HEK293 (cell line): Measurements from ENCODE around the gene SPOCK1.

ENCODE experiments used
- ZNF423 ChIP-seq: fragments of 450-650 bp; formaldehyde crosslinking; IDR thresholded peaks from 2 replicates; pipeline ENCODE4 v1.5.1; 2016; ENCODE audit warnings: missing biosample characterization, missing genetic modification characterization
- TF ChIP-seq, protein P1 (sequence below): fragments of 450-650 bp; formaldehyde crosslinking; IDR thresholded peaks from 2 replicates; pipeline ENCODE4 v1.5.1; 2016; ENCODE audit warnings: missing biosample characterization, missing genetic modification characterization
- TF ChIP-seq, protein P2 (sequence below): fragments of 450-650 bp; formaldehyde crosslinking; IDR thresholded peaks from 2 replicates; pipeline ENCODE4 v1.5.1; 2016; ENCODE audit warnings: missing biosample characterization, missing genetic modification characterization
- TF ChIP-seq, protein P3 (sequence below): fragments of 450-650 bp; formaldehyde crosslinking; IDR thresholded peaks from 2 replicates; pipeline ENCODE4 v1.5.1; 2016; ENCODE audit warnings: missing biosample characterization, missing genetic modification characterization

GRCh38 chr5:137266186-137266585 is 232.9 kb downstream of the SPOCK1 start:
- TF ChIP-seq, protein P1, sequence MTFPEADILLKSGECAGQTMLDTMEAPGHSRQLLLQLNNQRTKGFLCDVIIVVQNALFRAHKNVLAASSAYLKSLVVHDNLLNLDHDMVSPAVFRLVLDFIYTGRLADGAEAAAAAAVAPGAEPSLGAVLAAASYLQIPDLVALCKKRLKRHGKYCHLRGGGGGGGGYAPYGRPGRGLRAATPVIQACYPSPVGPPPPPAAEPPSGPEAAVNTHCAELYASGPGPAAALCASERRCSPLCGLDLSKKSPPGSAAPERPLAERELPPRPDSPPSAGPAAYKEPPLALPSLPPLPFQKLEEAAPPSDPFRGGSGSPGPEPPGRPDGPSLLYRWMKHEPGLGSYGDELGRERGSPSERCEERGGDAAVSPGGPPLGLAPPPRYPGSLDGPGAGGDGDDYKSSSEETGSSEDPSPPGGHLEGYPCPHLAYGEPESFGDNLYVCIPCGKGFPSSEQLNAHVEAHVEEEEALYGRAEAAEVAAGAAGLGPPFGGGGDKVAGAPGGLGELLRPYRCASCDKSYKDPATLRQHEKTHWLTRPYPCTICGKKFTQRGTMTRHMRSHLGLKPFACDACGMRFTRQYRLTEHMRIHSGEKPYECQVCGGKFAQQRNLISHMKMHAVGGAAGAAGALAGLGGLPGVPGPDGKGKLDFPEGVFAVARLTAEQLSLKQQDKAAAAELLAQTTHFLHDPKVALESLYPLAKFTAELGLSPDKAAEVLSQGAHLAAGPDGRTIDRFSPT (tag by site-specific recombination): no peak
- TF ChIP-seq, protein P2, sequence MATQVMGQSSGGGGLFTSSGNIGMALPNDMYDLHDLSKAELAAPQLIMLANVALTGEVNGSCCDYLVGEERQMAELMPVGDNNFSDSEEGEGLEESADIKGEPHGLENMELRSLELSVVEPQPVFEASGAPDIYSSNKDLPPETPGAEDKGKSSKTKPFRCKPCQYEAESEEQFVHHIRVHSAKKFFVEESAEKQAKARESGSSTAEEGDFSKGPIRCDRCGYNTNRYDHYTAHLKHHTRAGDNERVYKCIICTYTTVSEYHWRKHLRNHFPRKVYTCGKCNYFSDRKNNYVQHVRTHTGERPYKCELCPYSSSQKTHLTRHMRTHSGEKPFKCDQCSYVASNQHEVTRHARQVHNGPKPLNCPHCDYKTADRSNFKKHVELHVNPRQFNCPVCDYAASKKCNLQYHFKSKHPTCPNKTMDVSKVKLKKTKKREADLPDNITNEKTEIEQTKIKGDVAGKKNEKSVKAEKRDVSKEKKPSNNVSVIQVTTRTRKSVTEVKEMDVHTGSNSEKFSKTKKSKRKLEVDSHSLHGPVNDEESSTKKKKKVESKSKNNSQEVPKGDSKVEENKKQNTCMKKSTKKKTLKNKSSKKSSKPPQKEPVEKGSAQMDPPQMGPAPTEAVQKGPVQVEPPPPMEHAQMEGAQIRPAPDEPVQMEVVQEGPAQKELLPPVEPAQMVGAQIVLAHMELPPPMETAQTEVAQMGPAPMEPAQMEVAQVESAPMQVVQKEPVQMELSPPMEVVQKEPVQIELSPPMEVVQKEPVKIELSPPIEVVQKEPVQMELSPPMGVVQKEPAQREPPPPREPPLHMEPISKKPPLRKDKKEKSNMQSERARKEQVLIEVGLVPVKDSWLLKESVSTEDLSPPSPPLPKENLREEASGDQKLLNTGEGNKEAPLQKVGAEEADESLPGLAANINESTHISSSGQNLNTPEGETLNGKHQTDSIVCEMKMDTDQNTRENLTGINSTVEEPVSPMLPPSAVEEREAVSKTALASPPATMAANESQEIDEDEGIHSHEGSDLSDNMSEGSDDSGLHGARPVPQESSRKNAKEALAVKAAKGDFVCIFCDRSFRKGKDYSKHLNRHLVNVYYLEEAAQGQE (tag by site-specific recombination): no peak
- TF ChIP-seq, protein P3, sequence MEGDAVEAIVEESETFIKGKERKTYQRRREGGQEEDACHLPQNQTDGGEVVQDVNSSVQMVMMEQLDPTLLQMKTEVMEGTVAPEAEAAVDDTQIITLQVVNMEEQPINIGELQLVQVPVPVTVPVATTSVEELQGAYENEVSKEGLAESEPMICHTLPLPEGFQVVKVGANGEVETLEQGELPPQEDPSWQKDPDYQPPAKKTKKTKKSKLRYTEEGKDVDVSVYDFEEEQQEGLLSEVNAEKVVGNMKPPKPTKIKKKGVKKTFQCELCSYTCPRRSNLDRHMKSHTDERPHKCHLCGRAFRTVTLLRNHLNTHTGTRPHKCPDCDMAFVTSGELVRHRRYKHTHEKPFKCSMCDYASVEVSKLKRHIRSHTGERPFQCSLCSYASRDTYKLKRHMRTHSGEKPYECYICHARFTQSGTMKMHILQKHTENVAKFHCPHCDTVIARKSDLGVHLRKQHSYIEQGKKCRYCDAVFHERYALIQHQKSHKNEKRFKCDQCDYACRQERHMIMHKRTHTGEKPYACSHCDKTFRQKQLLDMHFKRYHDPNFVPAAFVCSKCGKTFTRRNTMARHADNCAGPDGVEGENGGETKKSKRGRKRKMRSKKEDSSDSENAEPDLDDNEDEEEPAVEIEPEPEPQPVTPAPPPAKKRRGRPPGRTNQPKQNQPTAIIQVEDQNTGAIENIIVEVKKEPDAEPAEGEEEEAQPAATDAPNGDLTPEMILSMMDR: no peak
- no peak for TF ChIP-seq ZNF423 (tag by site-specific recombination)
